Measurements from ENCODE around the gene FMNL2.

DNA sequence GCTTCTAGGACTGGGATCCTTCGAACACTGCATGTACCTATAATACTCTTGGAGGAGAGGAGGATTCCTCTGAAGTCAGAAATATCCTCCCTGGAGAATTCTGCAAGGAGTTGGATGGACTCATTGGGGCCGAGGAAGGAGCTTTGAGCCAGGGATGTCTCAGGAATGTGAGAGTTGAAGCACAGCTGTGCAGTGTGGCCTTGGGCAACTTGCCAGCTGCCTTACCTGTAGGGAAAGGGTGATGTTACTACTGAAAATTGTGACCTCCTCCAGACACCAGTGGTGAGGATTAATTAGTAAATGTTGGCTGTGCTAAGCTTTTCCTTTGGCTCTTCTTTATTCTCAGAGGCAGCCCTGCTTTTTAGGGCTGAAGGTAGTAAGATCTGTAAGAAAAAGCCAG, 41.4 kb downstream of the FMNL2 start:
- TF ChIP-seq, protein P1, sequence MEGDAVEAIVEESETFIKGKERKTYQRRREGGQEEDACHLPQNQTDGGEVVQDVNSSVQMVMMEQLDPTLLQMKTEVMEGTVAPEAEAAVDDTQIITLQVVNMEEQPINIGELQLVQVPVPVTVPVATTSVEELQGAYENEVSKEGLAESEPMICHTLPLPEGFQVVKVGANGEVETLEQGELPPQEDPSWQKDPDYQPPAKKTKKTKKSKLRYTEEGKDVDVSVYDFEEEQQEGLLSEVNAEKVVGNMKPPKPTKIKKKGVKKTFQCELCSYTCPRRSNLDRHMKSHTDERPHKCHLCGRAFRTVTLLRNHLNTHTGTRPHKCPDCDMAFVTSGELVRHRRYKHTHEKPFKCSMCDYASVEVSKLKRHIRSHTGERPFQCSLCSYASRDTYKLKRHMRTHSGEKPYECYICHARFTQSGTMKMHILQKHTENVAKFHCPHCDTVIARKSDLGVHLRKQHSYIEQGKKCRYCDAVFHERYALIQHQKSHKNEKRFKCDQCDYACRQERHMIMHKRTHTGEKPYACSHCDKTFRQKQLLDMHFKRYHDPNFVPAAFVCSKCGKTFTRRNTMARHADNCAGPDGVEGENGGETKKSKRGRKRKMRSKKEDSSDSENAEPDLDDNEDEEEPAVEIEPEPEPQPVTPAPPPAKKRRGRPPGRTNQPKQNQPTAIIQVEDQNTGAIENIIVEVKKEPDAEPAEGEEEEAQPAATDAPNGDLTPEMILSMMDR (conservative IDR thresholded peaks at IDR 0.05; ENCODE audit: low read depth, low read length) = no peak
- TF ChIP-seq MAFK (IDR thresholded peaks at IDR 0.05; ENCODE audit: low read depth, low read length) (no peak), POLR2A (IDR thresholded peaks at IDR 0.05; ENCODE audit: low read depth, low read length) (no peak), NFE2L2 (IDR thresholded peaks at IDR 0.05; ENCODE audit: low read depth, low read length) (no peak), CEBPB (IDR thresholded peaks at IDR 0.05; ENCODE audit: low read depth, low read length) (no peak)

All from IMR-90 (cell line).